Eye (tissue), 1 donor: Measurements from ENCODE around the gene SORCS2.

Experiments used
- DNase-seq: peaks from one replicate; pipeline ENCODE4 v3.0.0-alpha.2; 2015

SORCS2 gene

DNA sequence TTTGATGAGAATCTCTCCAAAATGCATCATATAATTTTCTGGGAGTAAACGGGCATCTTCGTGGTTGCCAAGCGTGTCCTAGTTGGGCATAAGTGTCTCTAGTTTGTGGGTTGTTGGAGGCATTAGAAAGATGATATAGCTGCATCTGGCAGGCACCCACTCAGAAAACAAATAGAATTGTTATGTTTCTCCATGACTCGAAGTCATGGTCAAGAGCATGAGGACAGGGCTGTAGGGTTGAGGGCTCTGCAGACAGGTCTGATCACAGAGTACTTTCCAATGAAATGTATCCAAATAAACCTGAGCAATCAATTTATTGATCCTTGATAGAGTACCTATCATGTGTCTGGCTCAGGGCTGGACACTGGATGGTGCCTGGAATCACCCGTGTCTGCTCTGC lies 82.7 kb downstream of the SORCS2 start:
- no peak for DNase-seq

DNA sequence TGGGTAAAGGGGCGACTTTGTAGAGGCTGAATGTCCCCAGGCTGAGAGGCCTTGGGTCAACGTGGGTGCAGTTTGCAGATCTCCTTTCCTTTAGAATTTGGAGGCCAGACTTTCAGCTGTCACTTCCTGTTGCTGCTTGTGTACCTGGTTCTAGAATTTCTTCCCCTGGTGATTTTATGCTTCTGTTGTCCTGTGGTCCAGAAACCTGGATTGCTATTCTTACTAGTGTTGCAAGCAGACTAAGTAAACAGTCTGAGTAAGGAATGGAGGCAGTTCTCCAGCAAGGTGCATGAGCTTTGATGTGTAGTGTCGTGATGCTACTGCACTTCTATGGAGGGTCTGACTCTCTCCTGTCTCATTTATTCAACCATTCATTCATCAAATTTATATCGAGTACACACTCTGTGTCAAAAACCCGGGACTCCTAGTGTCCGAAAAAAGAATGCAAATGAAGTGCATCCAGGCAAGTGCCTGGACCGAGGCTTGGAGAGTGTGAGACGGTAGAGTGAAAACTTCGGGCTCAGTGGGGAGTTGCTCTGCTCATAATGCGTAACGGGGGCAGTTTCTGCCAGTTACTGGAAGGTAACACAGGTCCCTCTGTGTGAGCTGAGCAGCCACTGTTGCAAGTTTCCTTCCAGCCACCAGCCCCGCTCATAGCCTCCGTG lies 83.3 kb downstream of the SORCS2 start:
- no peak for DNase-seq

DNA sequence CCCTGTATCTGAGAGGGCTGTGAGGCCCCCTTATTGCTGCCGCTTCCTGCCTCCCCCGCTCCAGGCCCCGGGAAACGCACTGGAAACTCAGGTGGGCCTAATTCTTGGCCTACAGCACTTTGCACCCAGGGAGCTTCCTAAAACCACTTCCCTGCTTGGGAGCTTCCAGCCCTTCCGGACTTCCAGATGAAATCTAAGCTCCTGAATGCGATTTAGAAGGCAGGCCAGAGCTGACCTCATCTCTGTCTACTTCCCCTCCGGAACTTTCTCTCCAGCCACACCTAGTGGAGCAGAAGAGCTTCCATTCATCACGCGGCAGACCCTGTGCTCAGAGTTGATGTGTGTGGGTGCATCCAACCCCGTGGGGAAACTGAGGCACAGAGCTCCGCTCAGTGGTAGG lies 84.2 kb downstream of the SORCS2 start:
- no peak for DNase-seq

DNA sequence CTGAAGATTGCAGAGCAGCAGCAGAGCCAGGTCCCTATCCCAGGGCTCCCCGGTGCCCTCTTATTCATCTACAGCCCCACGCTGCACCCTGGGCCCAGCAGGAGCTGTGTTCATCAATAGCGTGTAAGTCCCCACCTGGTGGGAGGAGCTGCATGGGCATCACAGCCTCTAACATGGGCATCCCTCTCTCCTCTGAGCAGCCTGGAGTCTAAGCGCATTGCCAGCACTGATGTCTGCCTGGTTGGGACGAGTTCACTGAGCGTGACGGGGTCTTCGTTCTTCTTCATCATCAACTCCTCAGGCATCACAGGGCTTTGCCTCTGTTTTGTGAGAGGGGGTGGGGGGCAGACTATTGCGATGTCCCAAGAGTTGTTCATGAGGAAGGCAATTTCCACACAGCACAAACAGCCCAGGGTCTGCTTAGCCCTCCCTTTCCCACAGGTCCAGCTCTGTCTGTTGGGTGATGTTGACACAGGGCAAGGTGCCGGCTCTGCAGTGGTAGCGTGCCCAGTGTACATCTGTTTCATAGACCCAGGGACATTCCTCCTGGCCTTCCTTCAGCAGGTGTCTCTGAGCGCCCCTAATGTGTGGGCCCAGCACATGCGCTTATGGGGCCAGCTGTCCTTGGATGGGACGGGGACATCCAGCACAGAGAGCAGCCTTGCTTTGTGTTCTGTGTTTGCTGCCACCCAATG lies 85.9 kb downstream of the SORCS2 start:
- DNase-seq = no peak

DNA sequence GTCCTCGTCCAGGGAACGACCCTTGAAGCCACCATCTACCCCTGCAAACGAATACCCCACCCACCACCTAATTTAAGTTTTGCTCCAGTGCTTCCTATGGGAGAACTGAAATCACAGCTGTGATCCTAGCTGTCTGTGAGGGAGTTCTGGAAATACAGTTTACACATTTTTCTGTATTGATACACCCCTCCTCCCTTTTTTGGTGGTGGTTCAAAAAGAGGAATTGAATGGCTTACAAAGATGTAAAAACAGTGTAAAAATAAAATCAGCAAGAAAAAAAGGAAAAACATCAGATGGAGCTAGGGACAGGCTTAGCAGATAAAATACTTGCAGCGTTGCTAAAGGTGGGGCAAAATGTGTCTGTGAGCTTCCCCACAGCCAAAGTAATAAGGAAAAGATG lies 86.6 kb downstream of the SORCS2 start:
- DNase-seq = no peak

DNA sequence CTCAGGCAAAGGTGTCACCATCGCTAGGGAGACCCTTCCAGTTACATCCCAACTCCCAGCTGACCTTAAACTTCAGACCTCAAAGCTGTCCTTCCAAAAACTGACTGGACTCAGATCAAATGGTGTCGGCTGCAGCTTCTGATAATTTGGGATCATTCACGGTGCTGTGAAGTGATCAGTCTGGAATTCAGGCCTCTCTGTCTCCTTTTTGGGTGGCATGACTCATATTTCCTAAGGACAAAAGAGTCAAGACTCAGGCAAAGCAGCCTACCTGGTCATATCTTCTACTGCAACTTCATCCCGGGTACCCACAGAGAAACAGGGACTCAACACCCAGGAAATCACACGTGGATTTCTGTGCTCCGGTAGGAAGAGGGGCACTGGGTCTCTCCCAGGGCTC lies 87.6 kb downstream of the SORCS2 start:
- DNase-seq = no peak

DNA sequence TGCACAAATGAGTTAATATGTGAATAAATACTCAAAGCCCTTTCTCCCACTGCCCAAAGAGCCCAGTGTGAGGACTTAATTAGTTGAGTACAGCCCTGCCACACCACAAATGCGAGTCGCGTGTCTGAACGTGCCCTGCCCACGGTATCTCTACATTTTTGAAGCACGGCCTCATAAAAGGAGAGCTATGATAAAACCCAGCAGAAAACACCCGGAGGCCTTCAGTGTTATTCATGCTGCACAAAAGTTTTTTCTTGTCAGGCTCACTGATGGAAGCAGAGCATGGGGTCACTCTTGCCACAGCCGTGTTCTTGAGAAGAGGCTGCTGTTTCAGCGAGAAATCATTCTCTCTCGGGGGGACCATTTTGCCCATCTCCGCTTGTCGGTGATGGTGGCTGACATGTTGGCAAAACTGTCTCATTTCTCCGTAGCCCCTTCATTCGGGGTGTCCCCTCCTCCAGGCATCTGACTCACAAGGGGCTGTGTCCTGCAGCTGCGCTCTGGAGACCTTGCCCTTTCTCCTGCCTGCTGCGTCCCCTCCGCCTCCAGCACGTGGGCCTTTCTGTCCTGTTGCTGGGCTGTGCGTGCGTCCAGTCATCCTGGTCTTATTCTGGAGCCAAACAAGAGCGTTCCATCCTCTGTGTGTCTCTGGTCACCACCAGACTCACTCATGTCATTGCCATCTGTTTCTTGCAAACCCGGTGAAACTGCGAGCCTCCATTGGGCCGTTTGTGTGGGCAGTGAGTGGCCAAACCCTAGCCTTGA lies 88.8 kb downstream of the SORCS2 start:
- no peak for DNase-seq

DNA sequence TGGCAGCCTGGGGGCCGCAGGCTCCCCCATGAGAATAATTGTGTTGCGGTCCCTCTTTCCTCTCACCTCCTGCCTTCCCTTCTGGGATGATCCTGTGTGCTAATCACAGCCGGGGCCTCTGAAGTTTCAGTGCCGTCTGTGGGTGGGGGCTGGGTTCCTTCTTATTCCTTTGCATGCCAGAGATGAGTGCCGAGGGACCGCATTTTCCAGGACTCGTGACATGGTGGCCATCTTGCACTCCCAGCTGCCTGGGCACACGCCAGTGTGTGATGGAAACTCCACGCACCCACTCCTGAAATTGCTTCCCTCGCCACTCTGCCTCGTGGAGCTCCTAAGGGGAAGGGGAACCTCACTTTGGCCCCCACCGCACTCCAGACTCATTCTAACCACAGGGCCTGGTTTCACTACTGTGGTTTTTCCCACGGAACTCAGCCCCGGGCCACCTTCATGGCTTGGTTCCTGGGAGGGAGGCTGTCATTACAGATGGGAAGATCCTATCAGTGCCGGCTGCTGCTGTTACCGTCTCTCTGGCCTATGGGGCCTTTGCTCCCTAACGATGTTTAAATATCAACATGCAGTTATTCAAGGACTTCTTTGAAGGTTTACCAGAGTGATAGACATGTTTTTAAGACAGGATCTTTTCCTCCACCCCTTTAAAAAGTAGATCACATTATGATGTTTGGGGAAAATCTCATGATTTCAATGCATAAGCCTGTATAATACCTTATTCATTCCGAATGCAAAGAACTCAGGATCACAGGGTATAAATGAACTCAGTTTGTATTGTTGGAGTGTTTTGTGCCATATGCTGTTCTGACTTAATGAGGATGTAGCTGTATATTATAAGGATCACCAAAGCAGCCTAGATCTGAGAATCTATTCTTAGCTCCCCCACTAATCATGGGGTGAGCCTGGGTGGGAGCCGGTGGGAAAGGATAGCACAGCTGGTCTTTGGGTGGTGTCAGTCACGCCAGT lies 89.6 kb downstream of the SORCS2 start:
- no peak for DNase-seq

DNA sequence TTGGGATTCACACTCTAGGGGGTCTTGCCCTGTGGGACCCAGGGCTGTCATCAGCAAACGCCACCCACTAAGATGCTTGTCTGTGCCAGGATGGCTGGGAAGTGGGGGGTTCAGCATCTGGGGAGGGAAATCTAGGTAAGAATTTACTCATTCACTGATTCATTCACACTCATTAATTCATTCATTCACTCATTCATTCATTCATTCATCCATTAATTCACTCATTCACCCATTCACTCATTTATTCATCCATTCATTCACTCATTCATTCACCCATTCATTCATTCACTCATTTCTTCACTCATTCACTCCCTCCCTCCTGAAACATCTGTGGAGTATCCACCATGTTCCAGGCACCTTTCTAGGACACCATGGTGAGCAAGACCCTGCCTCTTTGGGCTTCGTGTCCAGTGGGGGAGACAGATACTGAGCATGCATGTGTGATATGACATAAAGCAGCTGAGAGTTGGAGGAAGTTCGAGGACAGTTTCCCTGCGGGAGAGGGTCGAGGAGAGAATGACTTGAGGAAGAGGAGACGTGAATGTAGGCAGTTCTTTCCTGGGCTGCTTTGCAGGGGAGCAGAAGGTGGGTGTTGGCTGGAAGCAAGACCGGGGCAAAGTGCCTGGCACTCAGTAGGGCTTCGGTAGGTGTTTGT lies 90.6 kb downstream of the SORCS2 start:
- no peak for DNase-seq

DNA sequence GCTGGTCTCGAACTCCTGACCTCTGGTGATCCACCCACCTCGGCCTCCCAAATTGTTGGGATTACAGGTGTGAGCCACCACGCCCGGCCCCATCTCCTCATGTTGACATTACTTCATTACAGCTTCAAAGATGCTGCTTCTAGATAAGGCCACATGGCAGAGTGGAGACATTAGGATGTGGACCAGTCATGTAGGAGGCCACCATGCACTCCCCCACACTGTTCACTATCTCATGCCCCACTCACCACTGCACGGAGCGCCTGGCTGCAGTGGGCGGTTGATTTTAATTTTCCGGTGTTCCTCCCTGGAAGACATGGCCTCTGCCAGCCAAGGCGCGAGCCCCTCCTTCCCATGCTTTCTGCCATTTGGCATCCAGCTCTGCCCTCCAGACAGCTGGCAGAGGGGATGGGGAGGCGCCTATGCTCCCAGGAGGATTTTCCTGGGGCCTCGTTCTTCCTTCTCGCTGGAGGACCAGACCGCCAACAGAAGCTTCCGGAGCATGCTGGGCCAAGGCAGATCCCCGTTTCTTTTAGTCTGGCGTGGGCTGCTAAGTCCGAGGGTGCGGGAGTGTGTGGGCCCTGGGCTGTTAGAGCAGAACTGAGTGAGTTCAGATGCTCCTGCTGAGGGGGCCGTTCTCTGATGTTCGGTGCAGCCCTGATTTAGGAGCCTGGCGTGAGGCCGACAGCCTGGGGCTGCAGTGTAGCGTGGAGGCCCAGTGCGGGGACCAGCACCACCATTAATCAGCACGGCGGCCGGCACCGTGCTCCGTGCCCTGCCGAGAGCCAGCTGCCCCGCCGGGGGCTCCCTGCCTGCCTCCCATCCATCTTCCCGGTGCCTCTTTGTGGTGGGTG lies 93.1 kb downstream of the SORCS2 start:
- no peak for DNase-seq

DNA sequence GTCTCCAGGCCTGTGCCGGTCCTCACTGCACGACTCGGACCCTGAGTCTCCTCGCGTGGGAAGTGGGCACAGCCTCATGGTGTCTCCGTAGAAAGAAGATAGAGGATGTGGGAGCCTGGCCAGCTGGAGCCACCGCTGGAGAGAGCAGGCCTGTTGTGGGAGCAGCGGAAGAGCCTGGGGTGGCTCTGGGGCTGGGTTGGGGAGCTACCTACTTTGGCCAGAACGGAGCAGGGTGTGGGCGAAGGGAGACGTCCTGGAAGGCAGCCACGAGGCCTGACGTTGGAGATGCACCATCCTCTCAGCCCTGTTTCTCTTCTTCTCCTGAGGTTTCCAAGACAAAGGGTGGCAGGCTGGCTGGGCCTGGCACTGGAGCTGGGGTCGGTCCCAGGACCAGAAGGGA lies 93.8 kb downstream of the SORCS2 start:
- DNase-seq = no peak

DNA sequence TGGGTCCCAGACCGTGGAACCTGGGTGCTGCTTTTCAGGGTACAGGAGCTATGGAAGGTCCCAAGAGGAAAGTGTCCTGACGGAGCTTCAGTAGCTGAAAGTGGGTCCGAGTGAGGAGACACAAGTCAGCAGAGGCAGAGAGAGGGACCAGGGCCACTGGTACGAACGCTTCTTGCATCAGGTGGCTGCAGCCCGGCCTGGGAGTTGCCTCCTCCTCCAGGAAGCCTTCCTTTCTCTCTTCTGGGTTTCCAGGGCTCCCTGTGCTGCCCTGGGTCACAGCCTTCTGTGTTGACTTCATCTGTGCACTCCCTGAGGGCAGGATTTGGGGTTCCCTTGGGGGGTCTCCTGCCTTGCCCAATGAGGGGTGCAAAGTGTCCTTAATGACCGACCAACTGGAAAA lies 94.5 kb downstream of the SORCS2 start:
- DNase-seq = no peak

DNA sequence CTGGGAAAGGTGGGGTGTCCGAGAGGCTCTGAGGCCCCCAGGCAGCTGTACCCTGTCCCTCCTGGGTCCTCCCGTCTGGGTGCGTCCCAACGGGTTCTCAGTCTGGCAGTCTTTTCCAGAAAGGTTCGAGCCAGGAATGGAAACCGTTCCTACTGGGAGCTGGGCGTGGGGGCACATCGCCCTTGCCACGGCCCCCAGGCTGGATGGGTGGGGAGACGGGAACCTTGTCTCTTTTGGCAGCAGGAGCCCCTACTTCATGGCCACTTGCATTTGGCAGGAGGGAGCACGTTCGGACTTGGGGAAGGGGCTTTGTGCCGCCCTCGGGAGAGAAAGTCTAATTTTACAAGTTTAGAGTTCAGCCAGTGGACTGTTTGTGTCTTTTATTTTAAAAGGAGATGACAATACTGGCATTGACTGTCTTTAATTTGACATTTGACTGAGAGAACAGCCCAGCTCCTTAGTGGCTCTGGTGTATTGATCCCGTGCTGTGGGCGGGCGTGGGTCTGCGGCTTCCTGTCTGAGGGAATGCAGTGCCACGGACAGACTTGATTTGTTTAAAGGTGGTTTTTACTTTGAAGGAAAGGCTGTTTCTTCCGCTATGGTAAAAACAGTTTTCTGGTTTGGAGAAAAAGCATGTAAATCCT lies 95.1 kb downstream of the SORCS2 start:
- DNase-seq = no peak

DNA sequence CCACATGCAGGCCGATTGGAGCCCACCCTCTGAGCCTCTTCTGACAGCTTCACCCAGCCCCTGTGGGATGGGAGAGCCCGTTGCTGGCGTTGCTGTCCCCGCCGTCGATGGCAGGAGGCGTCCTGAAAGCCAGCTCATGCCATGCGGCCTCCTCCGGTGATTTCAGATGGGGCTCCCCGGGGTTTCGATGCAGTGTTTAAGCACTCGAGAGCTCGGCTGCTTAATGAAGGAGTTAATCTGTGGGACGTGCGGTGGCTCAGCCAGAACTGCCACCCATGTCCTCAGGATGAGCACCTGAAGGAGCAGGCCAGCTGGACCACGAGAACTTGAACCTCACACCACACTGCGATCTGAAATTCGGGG lies 95.6 kb downstream of the SORCS2 start:
- DNase-seq = no peak

DNA sequence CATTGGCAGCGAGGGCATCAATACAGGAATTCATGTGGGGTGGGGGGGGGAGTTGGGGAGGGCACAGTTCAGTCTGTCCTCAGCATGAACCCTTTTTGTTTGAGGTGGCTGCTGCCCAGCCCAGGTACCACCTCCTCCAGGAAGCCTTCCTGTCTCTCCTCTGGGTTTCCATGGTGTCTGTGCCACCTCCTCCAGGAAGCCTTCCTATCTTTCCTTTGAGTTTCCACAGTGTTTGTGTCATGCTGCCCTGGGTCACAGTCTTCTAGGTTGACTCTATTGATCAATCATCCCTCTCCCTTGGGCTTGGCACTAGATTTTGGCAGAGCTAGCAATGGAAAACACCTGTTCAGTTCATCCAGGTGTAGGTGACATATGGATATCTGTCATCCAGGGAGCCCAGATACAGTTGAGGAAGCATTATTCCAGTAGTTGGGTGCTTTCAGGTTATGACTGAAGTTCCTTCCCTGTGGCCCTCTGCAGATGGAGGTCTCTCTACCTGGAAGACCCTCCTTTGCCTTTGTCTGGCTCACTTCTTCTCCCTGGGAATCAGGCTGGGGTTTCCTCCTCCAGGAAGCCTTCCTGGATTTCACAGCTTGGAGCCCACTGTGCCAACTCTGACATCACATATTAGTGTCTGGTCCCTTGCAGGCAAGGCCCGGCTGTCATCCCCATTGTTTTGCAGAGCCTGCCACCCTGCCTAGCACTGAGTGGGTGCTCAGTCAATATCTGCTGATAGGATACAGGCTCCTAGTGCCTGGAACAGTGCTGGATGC lies 96.6 kb downstream of the SORCS2 start:
- DNase-seq = no peak

DNA sequence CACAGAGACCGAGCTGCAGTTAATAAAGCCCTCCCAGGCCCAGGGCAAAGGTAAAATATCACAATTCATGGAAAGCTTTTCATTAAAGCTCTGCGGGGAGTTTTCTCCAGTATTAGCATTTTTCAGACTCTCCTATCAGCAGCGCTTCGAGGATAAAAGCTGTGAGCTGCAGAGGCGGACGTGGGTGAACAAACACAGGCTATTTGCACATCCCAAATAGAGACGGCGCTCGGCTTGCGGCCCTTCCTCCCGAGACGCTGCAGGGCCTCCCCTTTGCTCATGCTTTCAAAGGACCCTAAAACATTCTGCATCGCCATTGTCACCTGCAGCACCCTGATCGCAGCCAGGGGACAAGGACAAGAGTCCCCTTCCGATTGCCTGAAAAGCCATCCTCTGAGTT lies 97.3 kb downstream of the SORCS2 start:
- no peak for DNase-seq

DNA sequence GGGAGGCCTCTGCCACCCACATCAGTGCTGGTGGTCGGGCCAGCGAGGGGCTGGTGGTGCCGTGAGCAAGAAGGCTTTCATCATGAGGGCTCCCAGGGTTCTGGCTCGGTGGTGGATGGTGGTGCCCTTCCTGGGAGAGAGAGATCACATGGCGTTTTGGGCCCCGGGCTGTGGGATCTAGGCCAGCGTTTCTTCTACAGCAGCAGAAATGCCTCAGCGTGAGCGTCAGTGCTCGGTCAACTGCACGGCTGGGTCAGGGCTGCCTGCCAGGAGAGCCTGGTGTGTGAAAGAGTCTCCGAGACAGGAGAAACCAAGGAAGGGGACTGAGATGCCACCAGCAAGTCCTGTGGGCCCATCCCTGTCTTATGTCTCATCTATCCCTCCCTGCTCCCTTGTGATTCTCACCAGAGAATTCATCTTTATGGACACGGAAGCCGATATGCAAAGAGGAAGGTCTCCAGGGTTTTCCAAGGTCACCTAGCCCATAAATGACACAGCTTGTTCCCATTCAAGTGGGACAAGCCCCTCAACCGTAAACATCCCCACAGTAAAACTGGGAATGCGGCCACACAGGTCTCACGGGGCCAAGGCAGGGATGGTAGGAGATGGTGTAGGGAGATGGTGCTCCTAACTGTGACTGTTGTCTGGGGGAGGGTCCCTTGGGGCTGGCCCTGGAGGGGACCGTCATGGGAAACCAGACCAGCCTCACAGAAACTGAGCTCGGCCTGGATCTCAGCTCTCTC lies 99.2 kb downstream of the SORCS2 start:
- DNase-seq = peak; percentile 66

DNA sequence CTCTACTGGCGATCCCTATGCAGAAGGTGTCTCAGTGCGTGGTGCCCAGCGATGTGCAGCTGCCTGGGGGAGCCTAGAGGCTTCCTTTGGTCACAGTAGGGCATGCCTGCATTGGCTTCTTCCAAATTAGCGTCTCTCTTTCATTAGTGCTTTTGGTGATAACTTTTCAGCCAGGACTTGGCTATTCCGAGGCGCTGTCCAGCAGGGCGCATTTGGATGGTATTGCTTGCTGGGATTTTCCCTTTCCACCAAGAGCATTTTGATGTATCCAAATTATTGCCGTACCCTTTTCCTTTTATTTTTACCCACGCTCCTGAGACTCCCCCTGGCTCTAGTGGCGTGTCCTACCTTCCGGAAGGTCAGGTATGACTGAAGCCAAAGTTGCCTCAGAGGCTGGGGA lies 101.4 kb downstream of the SORCS2 start:
- no peak for DNase-seq

DNA sequence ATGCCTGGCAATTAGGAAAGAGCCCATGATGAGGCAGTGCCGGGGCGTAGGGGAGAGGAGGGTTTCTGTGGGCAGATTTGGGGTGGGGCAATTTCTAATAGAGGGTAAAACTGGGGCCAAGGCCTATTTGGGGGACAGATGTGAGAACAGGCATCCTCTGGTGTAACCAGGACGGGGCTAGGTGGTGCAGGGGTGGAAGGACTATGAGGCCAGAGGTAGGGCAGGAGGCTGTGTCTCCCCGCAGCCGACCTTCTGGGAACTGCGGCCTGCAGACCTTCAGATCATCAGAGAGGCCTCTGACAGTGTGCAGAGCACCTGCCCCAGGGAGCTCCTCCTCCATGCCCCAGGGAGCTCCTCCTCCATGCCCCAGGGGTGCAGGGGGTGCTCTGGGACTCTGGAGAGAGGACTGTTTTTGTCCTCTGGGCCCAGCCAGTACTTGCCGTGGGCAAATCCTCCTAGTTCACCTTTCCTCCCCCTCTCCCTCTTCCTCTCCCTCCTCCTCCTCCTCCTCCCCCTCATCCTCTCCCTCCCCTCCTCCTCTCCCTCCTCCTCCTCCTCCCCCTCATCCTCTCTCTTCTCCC lies 101.9 kb downstream of the SORCS2 start:
- no peak for DNase-seq
